Measurements from ENCODE around the gene PRMT7. TPM values are rescaled to one million over a fixed set of nuclear protein-coding genes. Genes with fewer than 3 reads are reported as not detected.

Gene PRMT7
- total RNA-seq, 1 experiment from 2014 or later, result 59.3 TPM

- ATAC-seq, result no peak
- no peaks in the 10 kb centered on the region for H3K36me3 Mint-ChIP-seq
- CTCF ChIA-PET, result interaction anchor here (0.9 to 2.8 kb wide), 14 partner anchors 8 to 222 kb away, joined by 3 to 21 read pairs (median 4); no protein-coding TSS in a partner anchor
Observed at GRCh38 chr16:68368301-68368888, 57.6 kb downstream of the PRMT7 start.

More at GRCh38 chr16:68368301-68368888, 57.6 kb downstream of the PRMT7 start:
- Mint-ChIP-seq H3K27me3 (ENCODE audit: low read depth) (peaks cover 2% of the 10 kb centered on the region; the same call in 1 of the 2 replicates), H3K4me1 (peaks cover 26% of the 10 kb centered on the region), H3K4me3 (no peak overlapping the region), H3K9me3 (no peaks in the 10 kb centered on the region), H3K27ac (no peak overlapping the region; the same call in 1 of the 2 replicates)
- DNase-seq (ENCODE audit: low spot score), result no peak
- POLR2A ChIA-PET, result no interaction called here
- TF ChIP-seq ZNF425 (CRISPR knock-in tag; conservative IDR thresholded peaks at IDR 0.05), result no peak
- no peak for TF ChIP-seq HMGXB4 (CRISPR knock-in tag; IDR thresholded peaks at IDR 0.05)
- TF ChIP-seq GTF2I (CRISPR knock-in tag; conservative IDR thresholded peaks at IDR 0.05), result no peak
- no peak for TF ChIP-seq MAX (CRISPR knock-in tag; IDR thresholded peaks at IDR 0.05)
- TF ChIP-seq AFF4 (CRISPR knock-in tag; IDR thresholded peaks at IDR 0.05; ENCODE audit: borderline replicate concordance), result no peak
- TF ChIP-seq ATF3 (CRISPR knock-in tag; conservative IDR thresholded peaks at IDR 0.05), result no peak
- TF ChIP-seq ZNF416 (CRISPR knock-in tag; IDR thresholded peaks at IDR 0.05), result no peak
- TF ChIP-seq ATF1 (CRISPR knock-in tag; IDR thresholded peaks at IDR 0.05), result no peak
- TF ChIP-seq JAZF1 (CRISPR knock-in tag; IDR thresholded peaks at IDR 0.05), result no peak
- no peak for TF ChIP-seq ETV6 (CRISPR knock-in tag; IDR thresholded peaks at IDR 0.05)
- TF ChIP-seq ZNF121 (CRISPR knock-in tag; IDR thresholded peaks at IDR 0.05), result no peak
- TF ChIP-seq ZBTB43 (CRISPR knock-in tag; IDR thresholded peaks at IDR 0.05), result no peak
- TF ChIP-seq NFATC4 (CRISPR knock-in tag; IDR thresholded peaks at IDR 0.05), result no peak
- no peak for TF ChIP-seq MLX (CRISPR knock-in tag; IDR thresholded peaks at IDR 0.05)
